ENCODE results near the gene SPTLC2.

SPTLC2 gene

GRCh38 chr14:77458249-77458950 lies 158.0 kb downstream of the SPTLC2 start:
- peak overlapping the region; percentile 95 for H3K27ac ChIP-seq (ENCODE audit: low read length)
- H3K27me3 ChIP-seq (ENCODE audit: low read depth, low read length) = no peaks in the 10 kb centered on the region
- peaks cover 20 to 26% of the 10 kb centered on the region in 2 donors for H3K4me1 ChIP-seq (ENCODE audit: control insufficient read depth in 1 of 2, insufficient read depth in 2 of 2, low read length in 2 of 2)
- peaks cover 29 to 37% of the 10 kb centered on the region in 2 donors for H3K36me3 ChIP-seq (ENCODE audit: control insufficient read depth in 1 of 2, insufficient read depth in 2 of 2, low read length in 2 of 2)
- peak overlapping the region; percentile 97 for H3K4me3 ChIP-seq (ENCODE audit: low read depth in 1 of 2, low read length in 2 of 2)
- no peaks in the 10 kb centered on the region for H3K9me3 ChIP-seq (ENCODE audit: control insufficient read depth in 1 of 2, low read length in 2 of 2)

GRCh38 chr14:77457522-77458248 lies 158.8 kb downstream of the SPTLC2 start, which contains the start of the genes AHSA1 and VIPAS39:
TSS of gene AHSA1 (plus strand) at chr14:77458093. CDS start at chr14:77458190, 97 bp downstream.
TSS of gene VIPAS39 (minus strand) at chr14:77457601. CDS start at chr14:77454102, 3,499 bp downstream.
- Histone ChIP-seq H3K27me3 (ENCODE audit: low read depth, low read length) (no peaks in the 10 kb centered on the region), H3K4me1 (ENCODE audit: control insufficient read depth in 1 of 2, insufficient read depth in 2 of 2, low read length in 2 of 2) (peaks cover 20 to 26% of the 10 kb centered on the region in 2 donors), H3K9me3 (ENCODE audit: control insufficient read depth in 1 of 2, low read length in 2 of 2) (no peaks in the 10 kb centered on the region), H3K27ac (ENCODE audit: low read length) (peak within 1 kb of the TSS; percentile 95), H3K4me3 (ENCODE audit: low read depth in 1 of 2, low read length in 2 of 2) (peak within 1 kb of the TSS; percentile 97), H3K36me3 (ENCODE audit: control insufficient read depth in 1 of 2, insufficient read depth in 2 of 2, low read length in 2 of 2) (peaks cover 25 to 34% of the 10 kb centered on the region in 2 donors)

GRCh38 chr14:77457115-77457521 lies 159.3 kb downstream of the SPTLC2 start:
- Histone ChIP-seq H3K27me3 (ENCODE audit: low read depth, low read length) (no peaks in the 10 kb centered on the region), H3K36me3 (ENCODE audit: control insufficient read depth in 1 of 2, insufficient read depth in 2 of 2, low read length in 2 of 2) (peaks cover 19 to 30% of the 10 kb centered on the region in 2 donors), H3K4me1 (ENCODE audit: control insufficient read depth in 1 of 2, insufficient read depth in 2 of 2, low read length in 2 of 2) (peaks cover 20 to 26% of the 10 kb centered on the region in 2 donors), H3K4me3 (ENCODE audit: low read depth in 1 of 2, low read length in 2 of 2) (peak overlapping the region; percentile 97), H3K9me3 (ENCODE audit: control insufficient read depth in 1 of 2, low read length in 2 of 2) (no peaks in the 10 kb centered on the region), H3K27ac (ENCODE audit: low read length) (peak overlapping the region; percentile 95)
